SKM-1 treated with dmso at 0.1 percent for 144 hours (cell line): ENCODE data around the gene SLC35B1.
"Not testable (repeated sequence)": the region's sequence is repeated elsewhere in the genome, so short reads cannot be mapped to it uniquely, and the experiment has no call there.

Experiments used
- DNase-seq: peaks from one replicate; lab custom pipeline; 2025; ENCODE audit not compliant: unreplicated experiment; lab: John Stamatoyannopoulos, UW

The SLC35B1 gene

DNA sequence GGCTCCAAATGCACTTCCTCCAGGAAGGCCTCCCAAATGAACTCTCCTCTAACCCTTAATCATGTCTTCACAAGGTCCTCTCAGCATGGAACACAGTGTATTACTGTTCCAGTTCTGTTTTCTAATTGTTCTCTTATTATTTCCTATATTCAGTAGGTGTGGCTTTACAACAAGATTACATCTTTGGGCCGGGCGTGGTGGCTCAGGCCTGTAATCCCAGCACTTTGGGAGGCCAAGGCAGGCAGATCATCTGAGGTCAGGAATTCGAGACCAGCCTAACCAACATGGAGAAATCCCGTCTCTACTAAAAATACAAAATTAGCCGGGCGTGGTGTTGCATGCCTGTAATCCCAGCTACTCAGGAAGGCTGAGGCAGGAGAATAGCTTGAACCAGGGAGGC is 34.1 kb downstream of the SLC35B1 start:
- DNase-seq: not testable (repeated sequence)

DNA sequence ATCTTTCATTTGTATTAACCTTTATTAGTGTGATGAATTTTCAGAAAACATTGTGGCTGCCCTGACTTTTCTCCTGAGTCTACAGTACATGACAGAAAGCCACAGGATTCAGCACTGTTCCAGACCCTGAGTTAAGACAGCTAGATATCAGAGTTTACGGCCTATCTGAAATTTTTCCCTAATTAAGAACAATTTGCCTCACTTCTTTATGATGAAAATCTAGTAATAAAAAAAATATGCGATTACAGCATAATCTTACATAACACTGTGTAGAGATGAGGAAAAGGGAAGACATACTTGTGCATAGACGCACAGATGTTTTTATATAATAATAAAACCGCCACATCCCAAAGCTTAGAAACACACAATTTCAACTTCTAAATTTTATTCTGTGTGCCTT is 37.1 kb downstream of the SLC35B1 start:
- DNase-seq: no peak

GRCh38 chr17:49670002-49670401 is 37.8 kb downstream of the SLC35B1 start:
- DNase-seq: no peak

- no peak for DNase-seq
Observed at GRCh38 chr17:49667854-49668253, 39.9 kb downstream of the SLC35B1 start.

DNA sequence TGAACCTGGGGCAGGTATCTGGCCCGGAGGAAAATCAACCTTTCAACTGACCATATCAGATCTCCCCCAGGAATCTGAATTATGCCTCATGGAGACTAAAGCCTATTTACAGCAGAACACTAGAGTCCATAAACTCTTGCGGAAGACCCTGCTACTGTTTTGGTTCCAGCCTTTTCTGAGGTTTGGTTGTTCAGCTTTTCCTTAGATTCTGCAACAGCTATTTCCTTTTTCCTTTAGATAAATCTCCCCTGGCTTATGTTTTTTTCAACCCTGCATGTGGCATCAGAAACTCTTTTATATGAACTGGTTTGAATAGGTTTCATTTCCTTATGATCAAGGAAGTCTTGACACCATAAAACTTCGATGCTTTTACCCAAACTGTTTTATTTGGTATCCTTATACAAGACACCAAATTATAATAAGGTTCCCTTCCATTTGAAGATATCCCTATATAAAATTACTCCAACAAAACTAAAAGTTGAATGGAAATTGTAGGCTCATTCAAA is 43.0 kb downstream of the SLC35B1 start:
- DNase-seq: no peak

- DNase-seq: no peak
Observed at GRCh38 chr17:49659661-49660382, 47.9 kb downstream of the SLC35B1 start.

DNA sequence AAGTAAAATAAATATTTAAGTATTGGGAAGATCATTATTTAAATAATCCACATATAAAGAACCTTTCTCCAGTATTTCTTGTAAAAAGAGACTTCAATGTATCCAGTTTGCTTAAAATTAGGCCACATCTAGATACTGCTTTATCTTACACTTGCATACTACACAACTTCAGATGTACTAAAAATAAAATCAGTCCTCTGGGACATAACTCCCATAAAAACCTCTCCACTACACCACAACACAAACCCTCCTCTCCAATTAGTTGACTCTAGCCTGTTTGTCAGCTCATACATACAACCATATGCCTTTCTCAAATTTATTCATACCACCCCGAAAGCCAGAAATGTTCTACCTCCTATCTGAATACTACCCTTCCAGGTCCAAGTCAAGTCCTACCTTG is 51.5 kb downstream of the SLC35B1 start:
- no peak for DNase-seq
